ENCODE results near the gene ABCA12. TPM values are rescaled to one million over a fixed set of nuclear protein-coding genes. Genes with fewer than 3 reads are reported as not detected.

Gene ABCA12
- total RNA-seq, 1 donor from 2014 or later, result 0.03 TPM

- intact Hi-C loops (cut with micrococcal nuclease), result no loop called here
- TF ChIP-seq, protein P1, sequence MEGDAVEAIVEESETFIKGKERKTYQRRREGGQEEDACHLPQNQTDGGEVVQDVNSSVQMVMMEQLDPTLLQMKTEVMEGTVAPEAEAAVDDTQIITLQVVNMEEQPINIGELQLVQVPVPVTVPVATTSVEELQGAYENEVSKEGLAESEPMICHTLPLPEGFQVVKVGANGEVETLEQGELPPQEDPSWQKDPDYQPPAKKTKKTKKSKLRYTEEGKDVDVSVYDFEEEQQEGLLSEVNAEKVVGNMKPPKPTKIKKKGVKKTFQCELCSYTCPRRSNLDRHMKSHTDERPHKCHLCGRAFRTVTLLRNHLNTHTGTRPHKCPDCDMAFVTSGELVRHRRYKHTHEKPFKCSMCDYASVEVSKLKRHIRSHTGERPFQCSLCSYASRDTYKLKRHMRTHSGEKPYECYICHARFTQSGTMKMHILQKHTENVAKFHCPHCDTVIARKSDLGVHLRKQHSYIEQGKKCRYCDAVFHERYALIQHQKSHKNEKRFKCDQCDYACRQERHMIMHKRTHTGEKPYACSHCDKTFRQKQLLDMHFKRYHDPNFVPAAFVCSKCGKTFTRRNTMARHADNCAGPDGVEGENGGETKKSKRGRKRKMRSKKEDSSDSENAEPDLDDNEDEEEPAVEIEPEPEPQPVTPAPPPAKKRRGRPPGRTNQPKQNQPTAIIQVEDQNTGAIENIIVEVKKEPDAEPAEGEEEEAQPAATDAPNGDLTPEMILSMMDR (IDR thresholded peaks at IDR 0.05; ENCODE audit: borderline replicate concordance), result no peak
- no peaks in the 10 kb centered on the region for H3K27me3 ChIP-seq (ENCODE audit: low read depth)
- DNase-seq, result no peak
- peaks cover 10% of the 10 kb centered on the region for H3K4me1 ChIP-seq
- H3K27ac ChIP-seq (replicated peaks), result no peak overlapping the region
- H3K9me3 ChIP-seq (replicated peaks), result no peaks in the 10 kb centered on the region
- H3K36me3 ChIP-seq, result no peaks in the 10 kb centered on the region
- no peak overlapping the region for H3K4me3 ChIP-seq
Observed at GRCh38 chr2:215059724-215060123, 78.7 kb downstream of the ABCA12 start.

DNA sequence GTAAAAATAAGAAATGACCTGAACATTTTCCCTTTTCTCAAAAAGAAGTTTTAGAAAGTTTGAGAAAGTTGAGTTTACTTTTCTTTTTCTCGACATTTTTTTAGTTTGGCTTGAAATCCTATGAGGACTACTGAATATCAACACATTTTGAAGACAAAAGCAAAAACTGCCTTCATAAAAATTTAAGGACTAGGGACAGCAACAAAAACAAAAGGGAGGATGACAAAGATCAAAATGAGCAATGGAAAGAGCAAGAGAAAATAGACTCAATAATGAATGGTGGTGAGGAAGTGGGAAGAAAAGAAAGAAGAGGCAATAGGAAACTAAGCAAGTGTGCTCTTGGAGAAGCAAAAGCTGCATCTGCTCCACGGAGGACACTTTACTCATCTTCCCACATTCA lies 82.5 kb downstream of the ABCA12 start:
- Histone ChIP-seq H3K27ac (replicated peaks) (no peak overlapping the region), H3K36me3 (no peaks in the 10 kb centered on the region), H3K4me3 (no peak overlapping the region), H3K4me1 (peaks cover 1% of the 10 kb centered on the region), H3K9me3 (replicated peaks) (no peaks in the 10 kb centered on the region), H3K27me3 (ENCODE audit: low read depth) (no peaks in the 10 kb centered on the region)
- no peak for DNase-seq
- TF ChIP-seq, protein P1 (IDR thresholded peaks at IDR 0.05; ENCODE audit: borderline replicate concordance), result no peak
- intact Hi-C loops (cut with micrococcal nuclease), result no loop called here

GRCh38 chr2:215052810-215053209 lies 85.6 kb downstream of the ABCA12 start:
- peaks cover under 1% of the 10 kb centered on the region for H3K9me3 ChIP-seq (replicated peaks)
- intact Hi-C loops (cut with micrococcal nuclease), result no loop called here
- H3K27me3 ChIP-seq (ENCODE audit: low read depth), result no peaks in the 10 kb centered on the region
- H3K36me3 ChIP-seq, result no peaks in the 10 kb centered on the region
- H3K4me1 ChIP-seq, result no peaks in the 10 kb centered on the region
- TF ChIP-seq, protein P1 (IDR thresholded peaks at IDR 0.05; ENCODE audit: borderline replicate concordance), result no peak
- no peak overlapping the region for H3K27ac ChIP-seq (replicated peaks)
- no peak for DNase-seq
- no peak overlapping the region for H3K4me3 ChIP-seq

GRCh38 chr2:215052404-215052803 lies 86.0 kb downstream of the ABCA12 start:
- H3K9me3 ChIP-seq (replicated peaks), result peaks cover 5% of the 10 kb centered on the region
- intact Hi-C loops (cut with micrococcal nuclease), result no loop called here
- DNase-seq, result no peak
- TF ChIP-seq, protein P1 (IDR thresholded peaks at IDR 0.05; ENCODE audit: borderline replicate concordance), result no peak
- no peak overlapping the region for H3K27ac ChIP-seq (replicated peaks)
- no peaks in the 10 kb centered on the region for H3K36me3 ChIP-seq
- H3K4me1 ChIP-seq, result no peaks in the 10 kb centered on the region
- no peaks in the 10 kb centered on the region for H3K27me3 ChIP-seq (ENCODE audit: low read depth)
- no peak overlapping the region for H3K4me3 ChIP-seq

GRCh38 chr2:215049341-215049740 lies 89.1 kb downstream of the ABCA12 start:
- intact Hi-C loops (cut with micrococcal nuclease), result no loop called here
- no peaks in the 10 kb centered on the region for H3K36me3 ChIP-seq
- DNase-seq, result no peak
- TF ChIP-seq, protein P1 (IDR thresholded peaks at IDR 0.05; ENCODE audit: borderline replicate concordance), result no peak
- no peaks in the 10 kb centered on the region for H3K27me3 ChIP-seq (ENCODE audit: low read depth)
- H3K4me1 ChIP-seq, result no peaks in the 10 kb centered on the region
- peaks cover 15% of the 10 kb centered on the region for H3K9me3 ChIP-seq (replicated peaks)
- no peak overlapping the region for H3K27ac ChIP-seq (replicated peaks)
- no peak overlapping the region for H3K4me3 ChIP-seq

DNA sequence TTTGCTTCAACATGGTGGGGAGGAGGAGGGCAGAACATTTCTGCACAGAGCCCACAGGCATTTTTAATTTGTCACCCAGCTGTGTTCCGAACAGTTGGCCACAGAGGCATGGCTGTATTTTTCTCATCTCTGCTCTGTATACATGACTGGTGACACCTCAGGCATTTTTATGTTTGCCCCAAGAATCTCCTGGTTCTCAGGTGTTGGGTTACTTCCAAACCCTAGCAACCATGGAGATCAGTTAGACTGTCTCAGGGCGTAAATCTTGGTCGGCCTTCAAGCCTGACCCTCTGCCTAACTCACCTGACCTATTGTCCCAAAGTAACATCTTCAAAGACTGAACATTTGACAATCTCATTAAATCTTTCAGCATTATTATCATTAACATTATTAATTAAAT lies 100.0 kb downstream of the ABCA12 start:
- H3K27ac ChIP-seq (replicated peaks), result no peak overlapping the region
- TF ChIP-seq, protein P1 (IDR thresholded peaks at IDR 0.05; ENCODE audit: borderline replicate concordance), result no peak
- intact Hi-C loops (cut with micrococcal nuclease), result no loop called here
- no peak for DNase-seq
- no peaks in the 10 kb centered on the region for H3K9me3 ChIP-seq (replicated peaks)
- no peaks in the 10 kb centered on the region for H3K4me1 ChIP-seq
- H3K27me3 ChIP-seq (ENCODE audit: low read depth), result no peaks in the 10 kb centered on the region
- no peak overlapping the region for H3K4me3 ChIP-seq
- H3K36me3 ChIP-seq, result no peaks in the 10 kb centered on the region
